K562 (cell line): ENCODE measurements around the gene TECPR1. TPM values are rescaled to one million over a fixed set of nuclear protein-coding genes. Genes with fewer than 3 reads are reported as not detected.

Experiments used
- BHLHE40 ChIP-seq: IDR thresholded peaks from 2 replicates; pipeline ENCODE4 v1.6.1; 2011; ENCODE audit warnings: low read length, improper control_type of control experiment
- CXXC5 ChIP-seq: fragments of 250-450 bp; sonication (Bioruptor Pico); IDR thresholded peaks from 2 replicates; pipeline ENCODE4 v1.8.0; 2022; ENCODE audit warnings: inconsistent platforms, mild to moderate bottlenecking, moderate library complexity
- HDAC3 ChIP-seq: fragments of 450-650 bp; IDR thresholded peaks from 2 replicates; pipeline ENCODE4 v1.6.1; 2018; ENCODE audit warnings: borderline replicate concordance, mild to moderate bottlenecking, moderate library complexity; ENCODE audit not compliant: partially characterized antibody
- HNRNPH1 ChIP-seq: fragments of 200-400 bp; formaldehyde crosslinking; optimal IDR thresholded peaks from 2 replicates; pipeline ENCODE3; 2017; ENCODE audit warnings: low read depth, mild to moderate bottlenecking, low read length, moderate library complexity
- TEAD1 ChIP-seq, 2 experiments: fragments of 450-650 bp in 1 of 2; sonication (generic) in 1 of 2; formaldehyde crosslinking; IDR thresholded peaks; 2 replicates each; pipeline versions ENCODE4 v1.4.0 to v1.8.0; 2020 to 2022; ENCODE audit warnings: mild to moderate bottlenecking in 2 of 2, missing genetic modification reagents in 1 of 2
- TEAD4 ChIP-seq, 2 experiments: sonication (generic) in 1 of 2; formaldehyde crosslinking in 1 of 2; IDR thresholded peaks; 2 replicates each; pipeline versions ENCODE4 v1.6.1 to v1.8.0; 2012 to 2022; ENCODE audit warnings: borderline replicate concordance in 1 of 2, inconsistent platforms in 1 of 2, low read length in 1 of 2, mild to moderate bottlenecking in 1 of 2, missing genetic modification reagents in 1 of 2
- ZSCAN29 ChIP-seq: fragments of 450-650 bp; IDR thresholded peaks from 2 replicates; pipeline ENCODE4 v1.6.1; 2017
- polyA plus RNA-seq, 8 experiments: library from polyadenylated mRNA; depleted of rRNA in 4 of 8; stranded (reverse) in 5 of 8; unstranded in 3 of 8; fragments of >200 nt; fragmentation: Nextera tagmentation in 2 of 8; fragmentation: Illumina TruSeq in 1 of 8; extraction: Ambion mirVana in 2 of 8; extraction: Trizol in 1 of 8; gene quantifications; 2 replicates each; pipeline versions ENCODE4 v1.2.1 to v1.2.3, GENCODE V29; 2011 to 2014; ENCODE audit warnings: inconsistent platforms in 1 of 8, missing spikeins in 1 of 8
- total RNA-seq, 7 experiments: library from RNA; depleted of rRNA in 6 of 7; stranded (reverse); fragments of >200 nt in 6 of 7; fragmentation: Illumina TruSeq in 2 of 7; extraction: Trizol in 2 of 7; gene quantifications; 2 replicates each; pipeline versions ENCODE4 v1.2.1 to v1.2.3, GENCODE V29; 2011 to 2021; ENCODE audit warnings: low replicate concordance in 1 of 7
- TF ChIP-seq, protein P1 (sequence below): fragments of 450-650 bp; IDR thresholded peaks from 2 replicates; pipeline ENCODE4 v1.6.1; 2016; ENCODE audit warnings: mild to moderate bottlenecking, moderate library complexity
- TF ChIP-seq, protein P2 (sequence below), 3 experiments: fragments of 200-800 bp in 1 of 3; fragments of 250-450 bp in 1 of 3; fragments of 450-650 bp in 1 of 3; sonication (Bioruptor Pico) in 1 of 3; sonication (Bioruptor generic) in 1 of 3; formaldehyde crosslinking in 1 of 3; IDR thresholded peaks; 2 replicates each; pipeline versions ENCODE4 v1.6.1 to v1.8.0; 2016 to 2022; ENCODE audit warnings: mild to moderate bottlenecking in 2 of 3, missing genetic modification characterization in 2 of 3, missing compliant biosample characterization in 1 of 3, moderate library complexity in 1 of 3

Gene TECPR1
- total and polyA plus RNA-seq, 9 of the 15 experiments (the other 6 are each of a cell fraction or from before 2014, with no cell fraction given) = 0.17 to 15.0 (median 2.2) TPM

DNA sequence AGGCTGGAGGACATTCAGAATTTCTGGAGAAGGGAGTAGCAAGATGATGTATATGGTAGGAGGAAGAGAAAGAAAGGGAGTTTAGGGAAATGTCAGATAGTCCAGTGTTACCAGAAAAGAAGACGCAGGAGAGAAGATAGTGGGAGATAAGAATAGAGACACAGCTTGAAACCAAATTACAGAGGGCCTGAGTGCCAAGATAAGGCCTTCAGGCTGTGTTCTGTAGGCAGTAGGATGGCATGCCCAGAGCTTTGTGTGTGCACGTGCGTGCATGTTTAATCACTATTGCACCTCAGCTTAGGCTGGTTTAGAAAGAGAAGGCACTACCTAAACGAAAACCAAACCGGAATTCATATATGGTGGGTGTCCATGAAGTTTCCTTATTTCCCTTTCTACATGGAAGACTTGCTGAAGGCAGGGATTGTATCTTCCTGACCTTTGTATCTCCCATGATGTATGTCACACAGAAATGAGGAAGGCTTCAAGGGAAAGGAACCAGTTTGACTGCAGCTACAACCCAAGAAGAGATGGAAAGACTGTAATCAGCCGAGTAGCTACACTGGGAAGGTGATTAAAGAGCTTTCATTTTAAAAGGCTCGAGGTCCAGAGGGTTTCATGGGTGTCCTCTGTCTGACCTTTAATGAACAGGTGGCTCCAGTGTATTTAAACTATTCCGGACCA lies 76.6 kb downstream of the TECPR1 start (continued):
- TF ChIP-seq, protein P1, sequence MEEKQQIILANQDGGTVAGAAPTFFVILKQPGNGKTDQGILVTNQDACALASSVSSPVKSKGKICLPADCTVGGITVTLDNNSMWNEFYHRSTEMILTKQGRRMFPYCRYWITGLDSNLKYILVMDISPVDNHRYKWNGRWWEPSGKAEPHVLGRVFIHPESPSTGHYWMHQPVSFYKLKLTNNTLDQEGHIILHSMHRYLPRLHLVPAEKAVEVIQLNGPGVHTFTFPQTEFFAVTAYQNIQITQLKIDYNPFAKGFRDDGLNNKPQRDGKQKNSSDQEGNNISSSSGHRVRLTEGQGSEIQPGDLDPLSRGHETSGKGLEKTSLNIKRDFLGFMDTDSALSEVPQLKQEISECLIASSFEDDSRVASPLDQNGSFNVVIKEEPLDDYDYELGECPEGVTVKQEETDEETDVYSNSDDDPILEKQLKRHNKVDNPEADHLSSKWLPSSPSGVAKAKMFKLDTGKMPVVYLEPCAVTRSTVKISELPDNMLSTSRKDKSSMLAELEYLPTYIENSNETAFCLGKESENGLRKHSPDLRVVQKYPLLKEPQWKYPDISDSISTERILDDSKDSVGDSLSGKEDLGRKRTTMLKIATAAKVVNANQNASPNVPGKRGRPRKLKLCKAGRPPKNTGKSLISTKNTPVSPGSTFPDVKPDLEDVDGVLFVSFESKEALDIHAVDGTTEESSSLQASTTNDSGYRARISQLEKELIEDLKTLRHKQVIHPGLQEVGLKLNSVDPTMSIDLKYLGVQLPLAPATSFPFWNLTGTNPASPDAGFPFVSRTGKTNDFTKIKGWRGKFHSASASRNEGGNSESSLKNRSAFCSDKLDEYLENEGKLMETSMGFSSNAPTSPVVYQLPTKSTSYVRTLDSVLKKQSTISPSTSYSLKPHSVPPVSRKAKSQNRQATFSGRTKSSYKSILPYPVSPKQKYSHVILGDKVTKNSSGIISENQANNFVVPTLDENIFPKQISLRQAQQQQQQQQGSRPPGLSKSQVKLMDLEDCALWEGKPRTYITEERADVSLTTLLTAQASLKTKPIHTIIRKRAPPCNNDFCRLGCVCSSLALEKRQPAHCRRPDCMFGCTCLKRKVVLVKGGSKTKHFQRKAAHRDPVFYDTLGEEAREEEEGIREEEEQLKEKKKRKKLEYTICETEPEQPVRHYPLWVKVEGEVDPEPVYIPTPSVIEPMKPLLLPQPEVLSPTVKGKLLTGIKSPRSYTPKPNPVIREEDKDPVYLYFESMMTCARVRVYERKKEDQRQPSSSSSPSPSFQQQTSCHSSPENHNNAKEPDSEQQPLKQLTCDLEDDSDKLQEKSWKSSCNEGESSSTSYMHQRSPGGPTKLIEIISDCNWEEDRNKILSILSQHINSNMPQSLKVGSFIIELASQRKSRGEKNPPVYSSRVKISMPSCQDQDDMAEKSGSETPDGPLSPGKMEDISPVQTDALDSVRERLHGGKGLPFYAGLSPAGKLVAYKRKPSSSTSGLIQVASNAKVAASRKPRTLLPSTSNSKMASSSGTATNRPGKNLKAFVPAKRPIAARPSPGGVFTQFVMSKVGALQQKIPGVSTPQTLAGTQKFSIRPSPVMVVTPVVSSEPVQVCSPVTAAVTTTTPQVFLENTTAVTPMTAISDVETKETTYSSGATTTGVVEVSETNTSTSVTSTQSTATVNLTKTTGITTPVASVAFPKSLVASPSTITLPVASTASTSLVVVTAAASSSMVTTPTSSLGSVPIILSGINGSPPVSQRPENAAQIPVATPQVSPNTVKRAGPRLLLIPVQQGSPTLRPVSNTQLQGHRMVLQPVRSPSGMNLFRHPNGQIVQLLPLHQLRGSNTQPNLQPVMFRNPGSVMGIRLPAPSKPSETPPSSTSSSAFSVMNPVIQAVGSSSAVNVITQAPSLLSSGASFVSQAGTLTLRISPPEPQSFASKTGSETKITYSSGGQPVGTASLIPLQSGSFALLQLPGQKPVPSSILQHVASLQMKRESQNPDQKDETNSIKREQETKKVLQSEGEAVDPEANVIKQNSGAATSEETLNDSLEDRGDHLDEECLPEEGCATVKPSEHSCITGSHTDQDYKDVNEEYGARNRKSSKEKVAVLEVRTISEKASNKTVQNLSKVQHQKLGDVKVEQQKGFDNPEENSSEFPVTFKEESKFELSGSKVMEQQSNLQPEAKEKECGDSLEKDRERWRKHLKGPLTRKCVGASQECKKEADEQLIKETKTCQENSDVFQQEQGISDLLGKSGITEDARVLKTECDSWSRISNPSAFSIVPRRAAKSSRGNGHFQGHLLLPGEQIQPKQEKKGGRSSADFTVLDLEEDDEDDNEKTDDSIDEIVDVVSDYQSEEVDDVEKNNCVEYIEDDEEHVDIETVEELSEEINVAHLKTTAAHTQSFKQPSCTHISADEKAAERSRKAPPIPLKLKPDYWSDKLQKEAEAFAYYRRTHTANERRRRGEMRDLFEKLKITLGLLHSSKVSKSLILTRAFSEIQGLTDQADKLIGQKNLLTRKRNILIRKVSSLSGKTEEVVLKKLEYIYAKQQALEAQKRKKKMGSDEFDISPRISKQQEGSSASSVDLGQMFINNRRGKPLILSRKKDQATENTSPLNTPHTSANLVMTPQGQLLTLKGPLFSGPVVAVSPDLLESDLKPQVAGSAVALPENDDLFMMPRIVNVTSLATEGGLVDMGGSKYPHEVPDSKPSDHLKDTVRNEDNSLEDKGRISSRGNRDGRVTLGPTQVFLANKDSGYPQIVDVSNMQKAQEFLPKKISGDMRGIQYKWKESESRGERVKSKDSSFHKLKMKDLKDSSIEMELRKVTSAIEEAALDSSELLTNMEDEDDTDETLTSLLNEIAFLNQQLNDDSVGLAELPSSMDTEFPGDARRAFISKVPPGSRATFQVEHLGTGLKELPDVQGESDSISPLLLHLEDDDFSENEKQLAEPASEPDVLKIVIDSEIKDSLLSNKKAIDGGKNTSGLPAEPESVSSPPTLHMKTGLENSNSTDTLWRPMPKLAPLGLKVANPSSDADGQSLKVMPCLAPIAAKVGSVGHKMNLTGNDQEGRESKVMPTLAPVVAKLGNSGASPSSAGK = peak; percentile 32; the same call in 1 of the 2 replicates
- TF ChIP-seq HNRNPH1 (no peak), HDAC3 (no peak), ZSCAN29 (no peak), CXXC5 (peak; percentile 69), TEAD4 (IDR thresholded peaks at IDR 0.05; ENCODE audit: low read length) (peak; percentile 72), TEAD4 (CRISPR knock-in tag; IDR thresholded peaks at IDR 0.05; ENCODE audit: borderline replicate concordance) (no peak), TEAD1 (CRISPR knock-in tag; IDR thresholded peaks at IDR 0.05) (peak in 1 of 2 experiments; percentile 60; a peak in 1 of 4 replicates), BHLHE40 (peak; percentile 87)
- TF ChIP-seq, protein P2, sequence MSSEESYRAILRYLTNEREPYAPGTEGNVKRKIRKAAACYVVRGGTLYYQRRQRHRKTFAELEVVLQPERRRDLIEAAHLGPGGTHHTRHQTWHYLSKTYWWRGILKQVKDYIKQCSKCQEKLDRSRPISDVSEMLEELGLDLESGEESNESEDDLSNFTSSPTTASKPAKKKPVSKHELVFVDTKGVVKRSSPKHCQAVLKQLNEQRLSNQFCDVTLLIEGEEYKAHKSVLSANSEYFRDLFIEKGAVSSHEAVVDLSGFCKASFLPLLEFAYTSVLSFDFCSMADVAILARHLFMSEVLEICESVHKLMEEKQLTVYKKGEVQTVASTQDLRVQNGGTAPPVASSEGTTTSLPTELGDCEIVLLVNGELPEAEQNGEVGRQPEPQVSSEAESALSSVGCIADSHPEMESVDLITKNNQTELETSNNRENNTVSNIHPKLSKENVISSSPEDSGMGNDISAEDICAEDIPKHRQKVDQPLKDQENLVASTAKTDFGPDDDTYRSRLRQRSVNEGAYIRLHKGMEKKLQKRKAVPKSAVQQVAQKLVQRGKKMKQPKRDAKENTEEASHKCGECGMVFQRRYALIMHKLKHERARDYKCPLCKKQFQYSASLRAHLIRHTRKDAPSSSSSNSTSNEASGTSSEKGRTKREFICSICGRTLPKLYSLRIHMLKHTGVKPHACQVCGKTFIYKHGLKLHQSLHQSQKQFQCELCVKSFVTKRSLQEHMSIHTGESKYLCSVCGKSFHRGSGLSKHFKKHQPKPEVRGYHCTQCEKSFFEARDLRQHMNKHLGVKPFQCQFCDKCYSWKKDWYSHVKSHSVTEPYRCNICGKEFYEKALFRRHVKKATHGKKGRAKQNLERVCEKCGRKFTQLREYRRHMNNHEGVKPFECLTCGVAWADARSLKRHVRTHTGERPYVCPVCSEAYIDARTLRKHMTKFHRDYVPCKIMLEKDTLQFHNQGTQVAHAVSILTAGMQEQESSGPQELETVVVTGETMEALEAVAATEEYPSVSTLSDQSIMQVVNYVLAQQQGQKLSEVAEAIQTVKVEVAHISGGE (CRISPR knock-in tag; IDR thresholded peaks at IDR 0.05) = 0 out of 6 replicates have a peak, but pooled peaks of 1 of the 3 experiments have one; percentile 37
